HepG2 (cell line): ENCODE measurements around the gene RPS15A. TPM values are rescaled to one million over a fixed set of nuclear protein-coding genes. Genes with fewer than 3 reads are reported as not detected.
A peak's percentile ranks its signal among the peaks of the same experiment; 100 is the strongest.

Experiments used
- ADNP ChIP-seq: sonication (generic); formaldehyde crosslinking; IDR thresholded peaks from 2 replicates; pipeline ENCODE4 v1.4.0; 2020; ENCODE audit warnings: missing genetic modification reagents
- ATAD3A ChIP-seq: sonication (generic); formaldehyde crosslinking; IDR thresholded peaks from 2 replicates; pipeline ENCODE4 v1.4.0; 2020; ENCODE audit warnings: missing genetic modification reagents
- ELF4 ChIP-seq: sonication (generic); formaldehyde crosslinking; IDR thresholded peaks from 2 replicates; pipeline ENCODE4 v1.5.0; 2020; ENCODE audit warnings: missing genetic modification reagents, mild to moderate bottlenecking, moderate library complexity, borderline replicate concordance
- HDAC1 ChIP-seq: sonication (generic); formaldehyde crosslinking; IDR thresholded peaks from 2 replicates; pipeline ENCODE4 v1.5.1; 2020; ENCODE audit warnings: mild to moderate bottlenecking, missing genetic modification reagents
- MATR3 ChIP-seq: sonication (generic); formaldehyde crosslinking; IDR thresholded peaks from 2 replicates; pipeline ENCODE4 v1.4.0; 2020; ENCODE audit warnings: missing genetic modification reagents
- NAIF1 ChIP-seq: sonication (generic); formaldehyde crosslinking; IDR thresholded peaks from 2 replicates; pipeline ENCODE4 v1.5.0; 2020; ENCODE audit warnings: mild to moderate bottlenecking, missing genetic modification reagents, borderline replicate concordance
- NFE2L1 ChIP-seq: sonication (generic); formaldehyde crosslinking; IDR thresholded peaks from 2 replicates; pipeline ENCODE4 v1.4.0; 2020; ENCODE audit warnings: missing genetic modification reagents, mild to moderate bottlenecking, borderline replicate concordance
- RAD21 ChIP-seq: fragments of 450-650 bp; formaldehyde crosslinking; IDR thresholded peaks from 2 replicates; pipeline ENCODE4 v1.5.0; 2020; ENCODE audit warnings: mild to moderate bottlenecking
- SMAD3 ChIP-seq: sonication (generic); formaldehyde crosslinking; IDR thresholded peaks from 2 replicates; pipeline ENCODE4 v1.4.0; 2020; ENCODE audit warnings: missing genetic modification reagents
- SSRP1 ChIP-seq: IDR thresholded peaks from 2 replicates; pipeline ENCODE4 v1.6.1; 2016; ENCODE audit warnings: control low read depth
- STAG1 ChIP-seq: sonication (generic); formaldehyde crosslinking; IDR thresholded peaks from 2 replicates; pipeline ENCODE4 v1.4.0; 2020; ENCODE audit warnings: missing genetic modification reagents
- TAF15 ChIP-seq: fragments of 200-400 bp; formaldehyde crosslinking; IDR thresholded peaks from one replicate; pipeline ENCODE4 v1.6.1; 2018; ENCODE audit warnings: mild to moderate bottlenecking, low read depth, low read length; ENCODE audit not compliant: poor library complexity, severe bottlenecking
- ZNF264 ChIP-seq: sonication (generic); formaldehyde crosslinking; IDR thresholded peaks from 2 replicates; pipeline ENCODE4 v1.4.0; 2020; ENCODE audit warnings: missing genetic modification reagents
- ZNF343 ChIP-seq: sonication (generic); formaldehyde crosslinking; IDR thresholded peaks from 2 replicates; pipeline ENCODE4 v1.4.0; 2020; ENCODE audit warnings: mild to moderate bottlenecking, missing genetic modification reagents
- ZNF484 ChIP-seq: sonication (generic); formaldehyde crosslinking; IDR thresholded peaks from 2 replicates; pipeline ENCODE4 v1.5.1; 2020; ENCODE audit warnings: mild to moderate bottlenecking, low read depth, missing genetic modification reagents, borderline replicate concordance
- ZNF589 ChIP-seq: sonication (generic); formaldehyde crosslinking; conservative IDR thresholded peaks from 2 replicates; pipeline ENCODE4 v1.8.0; 2022; ENCODE audit warnings: mild to moderate bottlenecking, moderate library complexity, missing genetic modification reagents
- ZNF629 ChIP-seq: sonication (generic); formaldehyde crosslinking; conservative IDR thresholded peaks from 2 replicates; pipeline ENCODE4 v1.5.0; 2020; ENCODE audit warnings: missing genetic modification reagents
- ZNF777 ChIP-seq: sonication (generic); formaldehyde crosslinking; IDR thresholded peaks from 2 replicates; pipeline ENCODE4 v1.4.0; 2020; ENCODE audit warnings: missing genetic modification reagents
- ZSCAN31 ChIP-seq: sonication (generic); formaldehyde crosslinking; IDR thresholded peaks from 2 replicates; pipeline ENCODE4 v1.5.0; 2020; ENCODE audit warnings: low read depth, mild to moderate bottlenecking, missing genetic modification reagents
- polyA plus RNA-seq, 8 experiments: library from polyadenylated mRNA; depleted of rRNA in 3 of 8; stranded (reverse) in 7 of 8; unstranded in 1 of 8; fragments of >200 nt; fragmentation: Illumina TruSeq in 4 of 8; extraction: Trizol in 4 of 8; gene quantifications; 2 replicates each; pipeline versions ENCODE4 v1.2.1 to v1.2.3, GENCODE V29; 2011 to 2016; ENCODE audit warnings: low read depth in 4 of 8, missing spikeins in 1 of 8, mixed read lengths in 1 of 8; ENCODE audit not compliant: insufficient read depth in 1 of 8
- total RNA-seq, 5 experiments: library from RNA; depleted of rRNA; stranded (reverse); fragments of >200 nt; fragmentation: Illumina TruSeq; extraction: Trizol; gene quantifications; 2 replicates each; pipeline ENCODE4 v1.2.3, GENCODE V29; 2016; ENCODE audit warnings: low read depth in 1 of 5
- TF ChIP-seq, protein P1 (sequence below): sonication (generic); formaldehyde crosslinking; IDR thresholded peaks from 2 replicates; pipeline ENCODE4 v1.5.1; 2020; ENCODE audit warnings: mild to moderate bottlenecking, missing genetic modification reagents, moderate library complexity
- TF ChIP-seq, protein P2 (sequence below): conservative IDR thresholded peaks from 2 replicates; pipeline ENCODE4 v1.6.1; 2018; ENCODE audit warnings: missing genetic modification reagents
- TF ChIP-seq, protein P3 (sequence below): sonication (generic); formaldehyde crosslinking; IDR thresholded peaks from 2 replicates; pipeline ENCODE4 v1.9.0; 2022; ENCODE audit warnings: missing genetic modification reagents, mild to moderate bottlenecking, borderline replicate concordance
- TF ChIP-seq, protein P4 (sequence below): sonication (generic); IDR thresholded peaks from 2 replicates; pipeline ENCODE4 v1.6.1; 2016; ENCODE audit warnings: low read depth, borderline replicate concordance
- TF ChIP-seq, protein P5 (sequence below): sonication (generic); formaldehyde crosslinking; IDR thresholded peaks from 2 replicates; pipeline ENCODE4 v1.4.0; 2020; ENCODE audit warnings: mild to moderate bottlenecking, missing genetic modification reagents

RPS15A gene
- total and polyA plus RNA-seq, 2 of the 13 experiments (the other 11 are each of a cell fraction or from before 2014, with no cell fraction given), result 5,489 to 9,457 TPM

DNA sequence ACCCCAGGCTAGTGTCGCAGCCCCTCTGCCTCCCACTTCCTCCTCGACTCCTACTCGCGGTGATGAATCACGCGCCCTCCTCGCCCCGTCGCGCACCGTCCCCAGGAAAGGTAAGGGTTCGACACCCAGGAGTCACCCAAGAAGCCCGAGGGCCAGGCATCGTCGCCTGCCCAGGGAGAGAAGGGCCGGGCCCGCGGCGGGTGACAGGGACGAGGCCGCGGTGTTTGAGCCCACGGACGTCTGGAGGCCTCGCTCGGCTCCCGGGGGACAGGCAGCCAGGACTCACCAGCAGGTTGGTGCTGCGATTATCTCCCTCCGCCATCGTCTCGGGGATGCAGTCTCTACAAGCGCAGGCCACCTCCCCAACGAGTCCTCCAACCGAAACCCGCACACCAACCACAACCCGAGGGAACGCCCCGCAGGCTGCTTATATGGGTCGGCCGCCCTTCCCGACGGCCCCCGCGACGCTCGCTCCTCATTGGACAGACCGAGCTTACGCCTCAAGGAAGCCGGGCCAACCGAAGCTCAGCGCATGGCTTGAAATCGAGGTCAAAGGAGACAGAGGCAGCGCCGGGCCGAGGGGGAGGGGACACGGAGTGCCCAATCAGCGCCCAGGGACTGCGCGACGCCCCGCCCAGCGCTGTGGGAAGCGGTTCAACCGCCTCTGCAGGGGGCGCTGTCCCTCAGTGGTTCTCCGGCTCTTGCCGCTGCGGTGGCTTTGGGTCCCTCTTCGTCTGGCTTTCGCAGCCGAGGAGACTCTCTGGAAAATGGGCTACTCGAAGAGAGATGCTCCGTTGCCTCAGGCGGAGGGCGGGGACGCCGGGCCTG is 11.2 kb upstream of the RPS15A start, which contains the start of gene ARL6IP1 (continued):
- TF ChIP-seq, protein P1, sequence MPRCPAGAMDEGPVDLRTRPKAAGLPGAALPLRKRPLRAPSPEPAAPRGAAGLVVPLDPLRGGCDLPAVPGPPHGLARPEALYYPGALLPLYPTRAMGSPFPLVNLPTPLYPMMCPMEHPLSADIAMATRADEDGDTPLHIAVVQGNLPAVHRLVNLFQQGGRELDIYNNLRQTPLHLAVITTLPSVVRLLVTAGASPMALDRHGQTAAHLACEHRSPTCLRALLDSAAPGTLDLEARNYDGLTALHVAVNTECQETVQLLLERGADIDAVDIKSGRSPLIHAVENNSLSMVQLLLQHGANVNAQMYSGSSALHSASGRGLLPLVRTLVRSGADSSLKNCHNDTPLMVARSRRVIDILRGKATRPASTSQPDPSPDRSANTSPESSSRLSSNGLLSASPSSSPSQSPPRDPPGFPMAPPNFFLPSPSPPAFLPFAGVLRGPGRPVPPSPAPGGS (CRISPR knock-in tag), result peak; percentile 98
- peak; percentile 69 for TF ChIP-seq ZNF777
- TF ChIP-seq NFE2L1, result peak; percentile 97
- TF ChIP-seq TAF15, result peak; percentile 99
- peak; percentile 83 for TF ChIP-seq ZNF264 (CRISPR knock-in tag)
- TF ChIP-seq, protein P2, sequence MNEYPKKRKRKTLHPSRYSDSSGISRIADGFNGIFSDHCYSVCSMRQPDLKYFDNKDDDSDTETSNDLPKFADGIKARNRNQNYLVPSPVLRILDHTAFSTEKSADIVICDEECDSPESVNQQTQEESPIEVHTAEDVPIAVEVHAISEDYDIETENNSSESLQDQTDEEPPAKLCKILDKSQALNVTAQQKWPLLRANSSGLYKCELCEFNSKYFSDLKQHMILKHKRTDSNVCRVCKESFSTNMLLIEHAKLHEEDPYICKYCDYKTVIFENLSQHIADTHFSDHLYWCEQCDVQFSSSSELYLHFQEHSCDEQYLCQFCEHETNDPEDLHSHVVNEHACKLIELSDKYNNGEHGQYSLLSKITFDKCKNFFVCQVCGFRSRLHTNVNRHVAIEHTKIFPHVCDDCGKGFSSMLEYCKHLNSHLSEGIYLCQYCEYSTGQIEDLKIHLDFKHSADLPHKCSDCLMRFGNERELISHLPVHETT, result peak; percentile 86
- peak; percentile 93; the same call in 1 of the 2 replicates for TF ChIP-seq ATAD3A (CRISPR knock-in tag)
- TF ChIP-seq HDAC1 (CRISPR knock-in tag), result peak; percentile 99
- 0 out of 2 replicates have a peak, but pooled peaks have one; percentile 57 for TF ChIP-seq MATR3 (CRISPR knock-in tag)
- TF ChIP-seq, protein P3, sequence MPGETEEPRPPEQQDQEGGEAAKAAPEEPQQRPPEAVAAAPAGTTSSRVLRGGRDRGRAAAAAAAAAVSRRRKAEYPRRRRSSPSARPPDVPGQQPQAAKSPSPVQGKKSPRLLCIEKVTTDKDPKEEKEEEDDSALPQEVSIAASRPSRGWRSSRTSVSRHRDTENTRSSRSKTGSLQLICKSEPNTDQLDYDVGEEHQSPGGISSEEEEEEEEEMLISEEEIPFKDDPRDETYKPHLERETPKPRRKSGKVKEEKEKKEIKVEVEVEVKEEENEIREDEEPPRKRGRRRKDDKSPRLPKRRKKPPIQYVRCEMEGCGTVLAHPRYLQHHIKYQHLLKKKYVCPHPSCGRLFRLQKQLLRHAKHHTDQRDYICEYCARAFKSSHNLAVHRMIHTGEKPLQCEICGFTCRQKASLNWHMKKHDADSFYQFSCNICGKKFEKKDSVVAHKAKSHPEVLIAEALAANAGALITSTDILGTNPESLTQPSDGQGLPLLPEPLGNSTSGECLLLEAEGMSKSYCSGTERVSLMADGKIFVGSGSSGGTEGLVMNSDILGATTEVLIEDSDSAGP, result peak; percentile 98
- peak; percentile 98 for TF ChIP-seq ZSCAN31 (CRISPR knock-in tag)
- TF ChIP-seq ELF4 (CRISPR knock-in tag), result 0 out of 2 replicates have a peak, but pooled peaks have one; percentile 26
- TF ChIP-seq ZNF589 (CRISPR knock-in tag), result peak; percentile 99
- peak; percentile 96 for TF ChIP-seq NAIF1 (CRISPR knock-in tag)
- peak; percentile 94 for TF ChIP-seq STAG1 (CRISPR knock-in tag)
- TF ChIP-seq ZNF629 (CRISPR knock-in tag), result peak; percentile 99
- TF ChIP-seq, protein P4, sequence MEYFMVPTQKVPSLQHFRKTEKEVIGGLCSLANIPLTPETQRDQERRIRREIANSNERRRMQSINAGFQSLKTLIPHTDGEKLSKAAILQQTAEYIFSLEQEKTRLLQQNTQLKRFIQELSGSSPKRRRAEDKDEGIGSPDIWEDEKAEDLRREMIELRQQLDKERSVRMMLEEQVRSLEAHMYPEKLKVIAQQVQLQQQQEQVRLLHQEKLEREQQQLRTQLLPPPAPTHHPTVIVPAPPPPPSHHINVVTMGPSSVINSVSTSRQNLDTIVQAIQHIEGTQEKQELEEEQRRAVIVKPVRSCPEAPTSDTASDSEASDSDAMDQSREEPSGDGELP, result no peak; the same call in 1 of the 2 replicates
- peak; percentile 86; the same call in 1 of the 2 replicates for TF ChIP-seq ZNF484 (CRISPR knock-in tag)
- TF ChIP-seq RAD21 (CRISPR knock-in tag), result peak; percentile 91
- TF ChIP-seq, protein P5, sequence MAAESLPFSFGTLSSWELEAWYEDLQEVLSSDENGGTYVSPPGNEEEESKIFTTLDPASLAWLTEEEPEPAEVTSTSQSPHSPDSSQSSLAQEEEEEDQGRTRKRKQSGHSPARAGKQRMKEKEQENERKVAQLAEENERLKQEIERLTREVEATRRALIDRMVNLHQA (CRISPR knock-in tag), result peak; percentile 74; the same call in 1 of the 2 replicates
- peak; percentile 97 for TF ChIP-seq ZNF343
- peak; percentile 85 for TF ChIP-seq ADNP (CRISPR knock-in tag)
- peak; percentile 72; the same call in 1 of the 2 replicates for TF ChIP-seq SMAD3
- peak; percentile 50; the same call in 1 of the 2 replicates for TF ChIP-seq SSRP1 (CRISPR knock-in tag)
